Stimulated activated naive CD8-positive, alpha-beta T cell treated with anti-CD3 and anti-CD28 coated beads, Interleukin-15, Interleukin-2, amounts not matched to agents 100 U/mL and 50 U/mL, for 24 hours (primary cell): Measurements from ENCODE around the gene RAB43.
"Not testable (repeated sequence)": the region's sequence is repeated elsewhere in the genome, so short reads cannot be mapped to it uniquely, and the experiment has no call there.

Experiments
- ATAC-seq: fragments of 150-1000 bp; cut with Tn5 transposase; one replicate; pipeline ENCODE4 v1.10.0; 2021
- DNase-seq: peaks from one replicate; pipeline ENCODE4 v3.0.0; 2021

The RAB43 gene

GRCh38 chr3:129122412-129123011, 908 bp upstream of the RAB43 start:
- ATAC-seq (no peak), DNase-seq (no peak)

DNA sequence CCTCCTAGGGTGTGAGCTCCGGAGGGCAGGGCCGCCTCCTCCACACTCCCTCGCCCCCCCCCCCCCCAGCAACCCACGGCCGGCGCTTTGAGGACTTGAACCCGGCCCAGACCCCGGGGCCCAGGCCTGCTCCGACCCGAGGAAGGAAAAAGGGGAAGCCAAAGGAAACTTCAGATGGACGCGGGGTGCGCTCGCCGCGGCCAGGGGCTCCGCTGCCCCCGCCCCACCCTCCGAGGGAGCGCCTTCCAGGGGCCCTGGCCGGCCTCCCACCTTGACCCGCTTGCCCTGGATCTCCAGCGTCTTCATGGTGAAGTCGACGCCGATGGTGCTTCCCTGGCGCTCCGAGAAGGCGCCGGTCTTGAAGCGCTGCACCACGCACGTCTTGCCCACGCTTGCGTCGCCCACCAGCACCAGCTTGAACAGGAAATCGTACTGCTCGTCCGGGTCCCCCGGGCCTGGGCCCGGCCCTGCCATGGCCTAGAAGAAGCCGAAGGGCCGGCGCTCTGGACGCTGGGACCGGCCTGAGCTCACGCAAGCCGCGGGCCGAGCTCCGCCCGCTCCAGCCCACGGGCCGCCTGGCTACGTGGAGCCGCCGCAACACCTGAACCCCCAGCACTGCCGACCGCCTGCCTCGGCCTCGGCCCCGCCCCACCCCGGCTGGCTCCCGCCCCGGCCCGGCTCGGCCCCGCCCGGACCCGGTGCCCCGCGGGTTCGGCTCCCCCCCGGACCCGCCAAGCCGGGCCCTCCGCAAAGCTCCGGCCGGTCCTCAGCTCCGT, 400 bp downstream of the RAB43 start:
- ATAC-seq (peak; percentile 44), DNase-seq (no peak)

GRCh38 chr3:129120254-129121004, 1.2 kb downstream of the RAB43 start:
- DNase-seq: peak; percentile 92
- ATAC-seq: peak; percentile 69

DNA sequence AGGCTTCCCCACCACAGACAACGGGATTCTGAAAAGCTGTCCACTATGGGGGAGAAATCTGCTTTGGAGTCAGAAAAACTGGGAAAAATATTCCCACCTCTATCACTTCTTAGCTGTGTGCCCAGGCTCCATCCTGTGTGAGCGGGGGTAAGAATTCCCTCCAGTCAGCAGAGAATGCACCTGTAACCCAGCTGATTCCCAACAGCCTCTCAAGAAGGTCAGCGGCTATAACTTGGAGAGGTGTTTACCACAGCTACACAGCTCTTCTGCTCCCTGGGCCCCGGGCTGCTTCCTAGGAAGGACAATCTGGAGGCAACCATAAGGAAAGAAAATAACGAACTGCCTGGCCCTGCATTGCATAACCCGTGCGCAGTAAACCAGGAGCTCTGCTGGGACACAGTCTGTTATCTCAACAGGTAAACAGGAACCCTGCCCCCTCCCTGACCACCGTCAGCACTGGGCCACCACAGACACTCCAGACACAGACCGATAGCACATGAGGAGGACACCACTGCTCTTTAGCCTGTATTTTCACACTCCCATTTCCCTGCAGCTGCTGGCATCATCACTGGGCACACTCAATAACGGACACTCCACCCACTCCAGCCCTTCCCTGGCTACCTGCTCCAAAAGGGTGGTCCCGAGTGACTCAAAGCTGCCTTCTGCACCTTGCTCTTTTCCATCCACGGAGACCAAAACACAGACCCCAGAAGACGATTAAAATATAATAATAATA, 2.1 kb downstream of the RAB43 start:
- DNase-seq (peak; percentile 39), ATAC-seq (no peak)

DNA sequence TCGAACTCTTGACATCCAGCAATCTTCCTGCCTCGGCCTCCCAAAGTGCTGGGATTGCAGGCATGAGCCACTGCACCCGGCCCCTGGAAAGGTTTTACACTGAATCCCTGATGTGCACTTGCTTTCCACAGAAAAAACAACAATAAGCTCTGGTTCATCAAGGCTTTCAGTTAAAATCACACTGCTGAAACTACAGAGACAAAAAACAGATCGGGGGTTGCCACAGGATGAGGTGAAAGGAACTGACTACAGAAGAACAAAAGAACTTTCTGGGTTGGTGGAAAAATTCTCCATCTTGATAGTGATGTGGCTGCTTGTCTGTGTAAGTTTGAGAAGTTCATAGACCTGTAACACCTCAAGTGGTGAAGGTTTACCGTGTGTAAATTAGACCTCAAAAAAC, 2.9 kb downstream of the RAB43 start:
- ATAC-seq: no peak
- DNase-seq: no peak

DNA sequence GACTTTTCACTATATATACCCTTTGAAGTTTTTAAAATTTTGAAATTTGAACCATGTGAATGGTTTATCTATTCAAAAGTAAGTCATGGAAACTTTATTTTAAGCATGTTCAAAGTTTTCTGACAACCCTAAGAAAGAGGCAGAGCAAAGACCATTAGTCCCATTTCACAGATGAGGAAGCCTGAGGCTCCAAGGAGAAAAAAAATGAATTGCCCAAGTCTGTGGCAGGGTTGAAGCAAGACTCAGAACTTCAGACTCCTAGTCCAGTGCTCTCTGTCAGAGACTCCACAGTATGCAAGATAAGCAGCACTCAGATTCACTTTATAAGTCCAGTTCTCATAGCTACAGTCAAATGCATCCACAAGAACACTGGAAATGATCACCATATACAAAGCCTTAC, 4.5 kb downstream of the RAB43 start:
- ATAC-seq: no peak
- DNase-seq: no peak

DNA sequence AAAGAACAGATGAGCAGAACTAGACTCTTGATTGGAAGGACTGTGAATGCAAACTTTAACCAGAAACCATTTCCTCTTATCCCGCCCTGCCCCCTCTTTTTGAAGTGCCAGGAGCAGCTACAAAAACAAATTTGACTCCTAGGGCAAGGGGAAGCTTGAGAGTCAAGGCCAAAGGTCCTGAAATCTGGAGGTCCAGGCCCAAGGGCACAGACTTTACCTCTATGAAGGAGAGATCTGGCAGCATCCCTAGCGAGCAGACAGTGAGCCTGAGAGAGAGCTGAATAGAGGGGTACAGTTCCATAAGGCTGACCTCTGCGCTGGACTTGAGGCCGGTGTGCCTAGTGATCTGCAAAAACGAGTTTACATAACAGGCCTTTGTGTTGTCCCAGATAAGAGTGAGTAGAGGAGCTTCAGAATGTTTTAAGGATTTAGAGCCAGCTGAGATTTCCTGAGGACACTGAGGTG, 5.1 kb downstream of the RAB43 start:
- ATAC-seq: no peak
- no peak for DNase-seq

- DNase-seq: no peak
- ATAC-seq: no peak
These were observed 7.1 kb downstream of the RAB43 start for GRCh38 chr3:129114455-129114854.

DNA sequence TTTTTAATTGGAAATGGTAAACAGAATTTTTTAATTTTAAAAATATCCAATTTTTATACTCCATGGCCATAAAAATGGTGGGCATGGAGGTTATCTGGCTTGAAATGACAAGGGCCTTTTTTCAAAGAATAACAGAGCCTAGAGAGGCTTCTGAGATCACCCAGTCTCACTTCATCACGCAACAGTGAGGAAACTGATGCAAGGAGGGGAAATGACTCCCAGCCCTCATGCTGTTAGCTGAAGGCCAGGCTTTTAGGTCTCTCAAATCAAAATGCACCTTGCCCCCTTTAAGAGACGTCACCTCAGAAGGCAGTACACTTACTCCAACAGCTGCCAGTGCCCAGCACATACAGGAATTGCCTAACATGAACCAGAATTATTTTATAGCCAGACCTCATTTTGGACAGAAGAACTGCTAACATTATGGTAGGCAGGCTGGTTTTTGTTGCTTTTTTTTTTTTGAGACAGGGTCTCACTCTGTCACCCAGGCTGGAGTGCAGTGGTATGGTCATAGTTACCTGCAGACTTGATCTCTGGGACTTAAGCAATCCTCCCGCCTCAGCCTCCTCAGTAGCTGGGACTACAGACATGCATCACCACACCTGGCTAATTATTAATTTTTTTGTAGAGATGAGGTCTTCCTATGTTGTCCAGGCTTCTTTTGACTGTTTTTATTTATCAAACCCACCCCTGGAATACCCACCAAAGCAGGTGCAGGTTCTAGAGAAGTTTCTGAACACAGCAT, 9.1 kb downstream of the RAB43 start:
- ATAC-seq: peak; percentile 91
- peak; percentile 49 for DNase-seq

- not testable (repeated sequence) for ATAC-seq
These were observed 10.4 kb downstream of the RAB43 start for GRCh38 chr3:129111076-129111780.

GRCh38 chr3:129107793-129108192, 13.8 kb downstream of the RAB43 start:
- no peak for DNase-seq

More at GRCh38 chr3:129111076-129111780, 10.4 kb downstream of the RAB43 start:
- DNase-seq: not testable (repeated sequence)

DNA sequence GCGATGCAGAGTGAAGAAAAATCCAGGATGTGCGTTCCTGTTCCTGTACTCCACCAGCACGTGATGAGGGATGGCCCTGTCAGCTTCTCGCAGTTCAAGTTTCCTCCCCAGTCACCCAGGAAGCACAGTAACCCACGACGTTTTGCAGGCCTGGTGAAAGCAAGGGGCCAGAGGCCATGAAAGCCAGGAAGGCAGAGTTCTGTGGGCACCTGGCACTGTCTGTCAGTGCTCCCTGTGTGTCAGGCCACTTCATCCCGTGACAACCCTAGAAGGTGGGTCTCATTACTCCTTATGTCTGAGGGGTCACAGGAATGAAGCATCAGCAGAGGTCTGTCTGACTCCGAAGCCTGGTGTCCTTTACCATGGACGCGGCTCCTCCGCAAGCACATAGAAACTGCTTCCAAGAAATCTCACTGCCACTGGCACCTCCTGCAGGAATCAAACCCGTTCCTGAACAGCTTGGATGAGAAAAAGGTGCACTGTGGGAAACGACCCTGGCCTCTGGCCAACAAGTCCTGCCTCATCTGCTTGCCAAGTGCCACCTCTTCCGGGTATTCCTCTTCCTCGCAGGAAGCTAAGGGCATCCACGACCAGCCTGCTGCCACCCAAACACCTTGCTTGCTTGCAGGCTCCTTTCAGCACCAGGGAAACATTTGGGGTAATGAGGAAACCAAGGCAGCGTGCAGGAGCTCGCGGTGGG, 14.6 kb downstream of the RAB43 start:
- no peak for DNase-seq
- no peak for ATAC-seq

More at GRCh38 chr3:129107793-129108192, 13.8 kb downstream of the RAB43 start:
- ATAC-seq: no peak

- DNase-seq: no peak
- ATAC-seq: no peak
These were observed 15.3 kb downstream of the RAB43 start for GRCh38 chr3:129106320-129106719.

DNA sequence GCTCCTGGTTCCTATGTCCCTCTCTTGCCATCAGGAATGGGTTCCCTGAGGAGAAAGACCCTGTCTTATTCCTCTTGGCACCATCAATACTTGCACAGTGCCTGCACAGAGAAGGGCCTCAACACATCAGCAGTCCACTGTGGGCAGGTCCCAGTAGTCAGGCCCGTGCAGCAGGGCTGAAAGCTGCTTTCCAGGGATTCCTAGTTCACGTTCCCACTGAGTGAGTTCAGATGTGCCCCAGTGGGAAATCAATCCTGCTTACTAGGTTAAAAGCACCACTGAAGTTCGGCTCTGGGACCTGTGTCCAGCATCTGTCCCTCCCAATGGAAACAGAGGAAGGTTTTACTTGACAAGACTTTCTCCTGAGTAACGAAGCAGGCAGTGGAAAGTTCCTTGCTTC, 15.7 kb downstream of the RAB43 start:
- no peak for DNase-seq
- ATAC-seq: no peak

GRCh38 chr3:129104498-129105079, 17.0 kb downstream of the RAB43 start:
- no peak for DNase-seq

GRCh38 chr3:129104051-129104450, 17.6 kb downstream of the RAB43 start:
- no peak for DNase-seq
- no peak for ATAC-seq

More at GRCh38 chr3:129104498-129105079, 17.0 kb downstream of the RAB43 start:
- ATAC-seq: no peak

GRCh38 chr3:129103296-129103695, 18.3 kb downstream of the RAB43 start:
- no peak for DNase-seq
- ATAC-seq: no peak

GRCh38 chr3:129101370-129102138, 20.1 kb downstream of the RAB43 start:
- ATAC-seq: no peak
- no peak for DNase-seq

DNA sequence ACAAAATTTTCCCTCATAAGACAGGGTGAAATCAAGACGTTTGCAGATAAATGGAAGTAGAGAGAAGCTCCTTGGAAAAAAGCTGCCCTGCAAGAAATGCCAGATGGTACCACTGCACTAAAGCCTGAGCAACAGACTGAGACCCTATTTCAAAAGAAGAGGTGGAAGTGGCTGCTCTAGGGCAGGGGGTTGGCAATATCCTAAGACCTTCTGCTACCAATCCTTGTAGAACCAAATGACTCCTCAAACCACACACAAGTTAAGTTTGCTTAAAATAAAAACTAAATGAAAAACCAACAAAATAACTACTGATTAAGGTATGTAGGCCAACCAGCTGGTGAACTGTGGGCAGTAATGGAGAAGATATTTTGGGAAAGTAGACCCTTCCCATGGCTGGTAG, 21.3 kb downstream of the RAB43 start:
- ATAC-seq (no peak), DNase-seq (no peak)
